HUES64 (cell line): ENCODE results near the gene LONRF3.
"Not testable (repeated sequence)": the region's sequence is repeated elsewhere in the genome, so short reads cannot be mapped to it uniquely, and the experiment has no call there.

ENCODE experiments used
- H3K27ac ChIP-seq: 2 replicates; pipeline ENCODE4 v1.7.0; 2013; ENCODE audit warnings: low read depth, low read length, inconsistent platforms
- H3K27me3 ChIP-seq: 2 replicates; pipeline ENCODE4 v1.6.1; 2013; ENCODE audit warnings: mild to moderate bottlenecking, low read length; ENCODE audit not compliant: insufficient read depth
- H3K36me3 ChIP-seq: 2 replicates; pipeline ENCODE4 v1.6.1; 2013; ENCODE audit warnings: mild to moderate bottlenecking, low read length; ENCODE audit not compliant: insufficient read depth
- H3K4me1 ChIP-seq: 2 replicates; pipeline ENCODE4 v1.6.1; 2013; ENCODE audit warnings: mild to moderate bottlenecking, low read length, moderate library complexity; ENCODE audit not compliant: insufficient read depth
- H3K4me3 ChIP-seq: 2 replicates; pipeline ENCODE4 v1.5.1; 2013; ENCODE audit warnings: mild to moderate bottlenecking, low read length, moderate library complexity
- H3K9ac ChIP-seq: 2 replicates; pipeline ENCODE4 v1.6.1; 2013; ENCODE audit warnings: mild to moderate bottlenecking, low read depth, low read length
- H3K9me3 ChIP-seq: 2 replicates; pipeline ENCODE4 v1.6.1; 2013; ENCODE audit warnings: low read depth, low read length; ENCODE audit not compliant: insufficient read depth
- WGBS: fragments of 150-250, 120-280 bp; methylation state at CpG from one replicate; pipeline ENCODE4 v1.1.7; 2013; ENCODE audit warnings: missing lambda C conversion rate; 5-methylcytosine and 5-hydroxymethylcytosine counted together

LONRF3 gene

DNA sequence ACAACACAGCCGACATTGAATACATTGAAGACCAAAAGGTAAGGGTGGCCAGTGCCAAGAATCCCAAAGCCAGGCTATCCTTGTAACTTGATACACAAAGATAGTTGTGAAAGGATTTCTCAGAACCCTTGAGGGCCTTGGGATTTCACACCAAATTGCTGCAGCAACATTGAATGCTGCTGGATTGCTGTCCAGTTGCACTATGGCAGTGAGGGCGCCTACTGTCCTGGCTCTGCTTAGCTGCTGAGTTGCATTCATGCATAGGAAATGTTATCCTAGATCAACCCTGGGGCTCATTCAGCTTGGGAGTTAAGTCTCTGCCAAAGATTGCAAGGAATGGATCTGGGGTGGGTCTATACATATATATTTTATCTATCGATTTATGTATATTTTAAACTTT is 38.7 kb downstream of the LONRF3 start:
- Histone ChIP-seq H3K27me3 (no peaks in the 10 kb centered on the region), H3K4me3 (no peak overlapping the region), H3K4me1 (no peaks in the 10 kb centered on the region), H3K36me3 (no peaks in the 10 kb centered on the region), H3K9ac (no peak overlapping the region), H3K9me3 (no peaks in the 10 kb centered on the region), H3K27ac (no peak overlapping the region)
- 86% methylated on average over 2 of the region's 3 CpGs for WGBS

DNA sequence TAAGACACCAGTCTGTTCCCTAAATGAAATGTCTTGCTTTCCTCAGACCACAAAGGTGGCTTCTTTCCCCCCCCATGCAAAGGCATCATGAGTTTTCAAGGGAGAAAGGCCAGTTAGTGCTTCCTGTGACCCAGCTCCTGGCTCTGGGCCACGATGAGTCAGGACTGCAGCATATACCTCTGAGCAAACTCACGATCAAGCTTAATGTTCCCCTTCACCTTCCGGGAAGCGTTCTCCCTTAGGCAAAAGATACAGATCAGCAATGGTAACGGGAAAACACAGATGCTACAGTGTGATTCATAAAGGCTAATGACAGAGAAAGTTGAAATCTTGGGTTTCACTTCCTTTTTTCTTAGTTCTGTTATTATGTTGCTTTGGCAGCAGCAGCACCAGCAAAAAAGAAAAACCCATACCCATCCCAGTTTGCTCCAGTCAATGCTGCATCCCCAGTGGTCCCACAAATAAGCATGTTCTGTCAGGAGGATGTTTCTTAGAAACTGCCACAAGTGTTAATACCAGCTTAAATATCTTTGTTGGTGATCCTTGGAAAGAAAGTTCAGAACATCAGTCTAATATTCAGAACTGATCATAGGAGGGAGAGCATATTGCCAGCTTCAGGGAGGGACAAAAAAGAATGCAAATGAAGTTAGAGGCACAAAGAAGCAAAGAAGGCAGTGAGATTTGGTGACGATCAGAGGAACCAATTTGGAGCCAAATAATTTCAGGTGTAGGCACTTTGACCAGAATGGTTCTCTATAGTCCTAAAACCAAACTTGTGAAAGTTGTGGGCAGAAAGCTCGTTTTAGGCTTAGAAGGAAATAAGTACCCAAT is 41.2 kb downstream of the LONRF3 start:
- WGBS: 80% methylated on average over 7 of the region's 7 CpGs
- no peak overlapping the region for H3K4me3 ChIP-seq
- H3K27ac ChIP-seq: no peak overlapping the region
- no peaks in the 10 kb centered on the region for H3K36me3 ChIP-seq
- H3K9me3 ChIP-seq: no peaks in the 10 kb centered on the region
- H3K9ac ChIP-seq: no peak overlapping the region
- no peaks in the 10 kb centered on the region for H3K4me1 ChIP-seq
- H3K27me3 ChIP-seq: no peaks in the 10 kb centered on the region

DNA sequence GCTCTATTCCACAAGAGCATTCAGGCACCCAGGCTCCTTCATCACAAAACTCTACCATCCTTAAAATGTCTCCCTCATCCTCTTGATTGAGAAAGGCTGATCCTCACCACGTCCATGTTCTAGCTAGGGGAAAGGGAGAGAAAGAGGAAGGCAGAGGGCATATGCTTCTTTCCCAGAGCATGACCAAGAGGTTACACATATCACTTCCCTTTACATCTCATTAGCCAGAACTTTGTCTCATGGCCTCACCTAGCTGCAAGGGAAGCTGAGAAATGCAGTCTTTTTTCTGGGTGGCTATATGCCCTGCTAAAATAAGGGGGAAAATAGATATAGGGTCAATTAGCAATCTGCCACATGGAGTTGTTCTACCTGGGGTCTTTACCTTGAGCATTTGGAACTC is 42.7 kb downstream of the LONRF3 start:
- H3K9ac ChIP-seq: no peak overlapping the region
- no peaks in the 10 kb centered on the region for H3K36me3 ChIP-seq
- H3K9me3 ChIP-seq: no peaks in the 10 kb centered on the region
- no CpG with 5 or more reads among the region's 1 CpG for WGBS
- H3K4me3 ChIP-seq: no peak overlapping the region
- no peak overlapping the region for H3K27ac ChIP-seq
- no peaks in the 10 kb centered on the region for H3K4me1 ChIP-seq
- H3K27me3 ChIP-seq: no peaks in the 10 kb centered on the region

DNA sequence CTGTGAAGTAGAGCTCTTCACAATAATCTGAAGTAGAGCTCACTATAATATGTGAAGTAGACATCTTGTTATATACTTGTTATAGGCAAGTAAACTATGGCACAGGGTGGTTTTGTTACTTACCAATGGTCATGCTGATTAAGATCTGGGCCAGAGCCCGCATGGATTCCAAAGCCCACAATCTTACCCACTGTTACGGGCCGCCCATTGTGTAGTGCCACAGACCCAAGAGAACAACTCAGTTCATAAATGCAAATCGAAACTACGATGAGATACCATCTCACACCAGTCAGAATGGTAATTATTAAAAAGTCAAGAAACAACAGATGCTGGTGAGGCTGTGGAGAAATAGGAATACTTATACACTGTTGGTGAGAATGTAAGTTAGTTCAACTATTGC is 51.5 kb downstream of the LONRF3 start:
- H3K9ac ChIP-seq: no peak overlapping the region
- no peaks in the 10 kb centered on the region for H3K36me3 ChIP-seq
- WGBS: 94% methylated on average over 3 of the region's 5 CpGs
- no peaks in the 10 kb centered on the region for H3K27me3 ChIP-seq
- no peaks in the 10 kb centered on the region for H3K4me1 ChIP-seq
- no peak overlapping the region for H3K27ac ChIP-seq
- H3K4me3 ChIP-seq: no peak overlapping the region
- H3K9me3 ChIP-seq: no peaks in the 10 kb centered on the region

DNA sequence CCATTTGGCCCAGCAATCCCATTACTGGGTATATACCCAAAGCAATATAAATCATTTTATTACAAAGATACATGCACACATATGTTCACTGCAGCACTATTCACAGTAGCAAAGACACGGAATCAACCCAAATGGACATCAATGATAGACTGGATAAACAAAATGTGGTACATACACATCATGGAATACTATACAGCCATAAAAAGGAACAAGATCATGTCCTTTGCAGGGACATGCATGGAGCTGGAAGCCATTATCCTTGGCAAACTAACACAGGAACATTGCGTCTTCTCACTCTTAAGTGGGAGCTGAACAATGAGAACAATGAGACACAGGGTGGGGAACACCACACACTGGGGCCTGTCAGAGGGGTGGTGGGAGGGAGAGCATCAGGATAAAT is 51.9 kb downstream of the LONRF3 start:
- not testable (repeated sequence) for H3K27ac ChIP-seq, H3K27me3 ChIP-seq, H3K9ac ChIP-seq, H3K9me3 ChIP-seq, H3K36me3 ChIP-seq, H3K4me3 ChIP-seq, H3K4me1 ChIP-seq
- WGBS: 86% methylated on average over 2 of the region's 2 CpGs

DNA sequence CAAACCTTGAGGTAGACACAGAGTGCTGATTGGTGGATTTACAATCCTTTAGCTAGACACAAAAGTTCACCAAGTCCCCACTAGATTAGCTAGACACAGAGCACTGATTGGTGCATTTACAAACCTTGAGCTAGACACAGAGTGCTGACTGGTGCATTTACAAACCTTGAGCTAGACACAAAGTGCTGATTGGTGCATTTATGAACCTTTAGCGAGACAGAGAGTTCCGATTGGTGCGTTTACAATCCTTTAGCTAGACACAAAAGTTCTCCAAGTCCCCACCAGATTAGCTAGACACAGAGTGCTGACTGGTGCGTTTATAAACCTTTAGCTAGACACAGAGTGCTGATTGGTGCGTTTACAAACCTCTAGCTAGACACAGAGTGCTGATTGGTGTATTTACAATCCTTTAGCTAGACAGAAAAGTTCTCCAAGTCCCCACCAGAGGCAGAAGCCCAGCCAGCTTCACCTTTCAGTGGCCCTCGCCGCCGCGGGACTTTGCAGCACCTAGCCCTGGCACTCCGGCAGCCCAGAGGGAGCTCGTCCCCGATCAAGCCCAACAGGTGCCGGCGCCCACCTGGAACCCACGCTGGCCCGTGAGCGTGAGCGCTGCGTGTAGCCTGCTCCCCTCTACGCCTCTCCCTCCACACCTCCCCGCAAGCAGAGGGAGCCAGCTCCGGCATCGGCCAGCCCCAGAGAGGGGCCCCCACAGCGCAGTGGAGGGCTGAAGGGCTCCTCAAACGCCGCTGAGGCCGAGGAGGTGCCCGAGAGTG is 53.7 kb downstream of the LONRF3 start:
- H3K27me3 ChIP-seq, H3K27ac ChIP-seq, H3K9me3 ChIP-seq, H3K9ac ChIP-seq, H3K36me3 ChIP-seq, H3K4me1 ChIP-seq, H3K4me3 ChIP-seq: not testable (repeated sequence)
- WGBS: 94% methylated on average over 27 of the region's 28 CpGs

DNA sequence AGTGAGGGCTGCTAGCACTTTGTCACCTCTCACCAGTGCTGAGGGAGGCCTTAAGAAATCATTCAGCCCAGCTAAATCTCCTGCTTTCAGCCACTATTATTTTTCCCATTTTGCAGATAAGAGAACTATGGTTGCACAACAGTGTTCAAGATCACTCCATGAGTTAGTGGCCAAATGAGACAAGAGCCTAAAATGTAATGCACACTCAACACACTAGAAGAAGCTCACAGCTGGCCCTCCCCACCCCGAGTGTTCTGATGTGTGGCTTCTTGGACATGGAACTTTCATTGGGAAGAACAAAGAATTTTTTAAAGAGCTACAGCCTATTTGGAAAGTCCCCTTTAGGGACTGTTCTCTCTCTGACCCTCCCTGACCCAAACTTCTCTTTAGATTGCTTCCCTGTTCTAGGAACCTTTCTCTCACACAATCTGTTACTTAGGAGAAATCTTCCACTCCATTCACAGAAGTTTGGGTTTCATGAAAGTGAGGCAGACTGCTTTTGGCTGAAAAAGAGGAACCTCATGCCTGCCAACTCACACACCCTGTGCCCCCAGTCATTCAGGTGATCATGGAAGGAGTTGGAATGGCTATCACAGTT is 54.4 kb downstream of the LONRF3 start:
- Histone ChIP-seq H3K4me1 (no peaks in the 10 kb centered on the region), H3K9ac (no peak overlapping the region), H3K4me3 (no peak overlapping the region), H3K9me3 (no peaks in the 10 kb centered on the region), H3K27ac (no peak overlapping the region), H3K27me3 (no peaks in the 10 kb centered on the region), H3K36me3 (no peaks in the 10 kb centered on the region)
- WGBS: no CpG with 5 or more reads among the region's 1 CpG

DNA sequence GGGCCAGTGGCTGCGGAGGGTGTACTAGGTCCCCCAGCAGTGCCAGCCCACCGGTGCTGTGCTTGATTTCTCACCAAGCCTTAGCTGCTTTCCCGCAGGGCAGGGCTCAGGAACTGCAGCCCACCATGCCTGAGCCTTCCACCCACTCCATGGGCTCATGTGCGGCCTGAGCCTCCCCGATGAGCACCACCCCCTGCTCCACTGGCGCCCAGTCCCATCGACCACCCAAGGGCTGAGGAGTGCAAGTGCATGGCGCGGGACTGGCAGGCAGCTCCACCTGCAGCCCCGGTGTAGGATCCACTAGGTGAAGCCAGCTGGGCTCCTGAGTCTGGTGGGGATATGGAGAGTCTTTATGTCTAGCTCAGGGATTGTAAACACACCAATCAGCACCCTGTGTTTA is 55.2 kb downstream of the LONRF3 start:
- not testable (repeated sequence) for H3K27me3 ChIP-seq, H3K4me1 ChIP-seq, H3K36me3 ChIP-seq, H3K9me3 ChIP-seq, H3K27ac ChIP-seq, H3K4me3 ChIP-seq, H3K9ac ChIP-seq
- WGBS: 95% methylated on average over 10 of the region's 10 CpGs

DNA sequence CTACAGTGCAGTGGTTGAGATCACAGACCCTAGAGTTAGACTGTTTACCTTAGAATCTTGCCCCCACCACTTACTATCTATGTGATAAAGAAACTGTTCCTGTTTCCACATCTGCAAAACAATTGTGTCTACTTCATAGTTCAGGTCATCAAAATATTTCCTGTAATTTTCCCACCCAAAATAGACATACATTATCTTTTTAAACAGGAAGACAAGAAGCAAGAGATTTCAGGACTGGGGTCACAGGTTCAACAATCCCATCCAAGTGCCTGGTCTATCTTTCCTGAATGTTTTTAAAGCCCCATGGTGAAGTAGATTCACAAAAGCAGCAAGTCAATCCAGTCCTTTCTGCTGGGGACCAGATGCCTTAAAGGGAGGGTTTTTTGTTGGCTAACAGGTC is 56.6 kb downstream of the LONRF3 start:
- Histone ChIP-seq H3K4me1 (no peaks in the 10 kb centered on the region), H3K9ac (no peak overlapping the region), H3K27me3 (no peaks in the 10 kb centered on the region), H3K27ac (no peak overlapping the region), H3K4me3 (no peak overlapping the region), H3K9me3 (0 out of 2 replicates have a peak, but pooled peaks cover 2% of the 10 kb centered on the region), H3K36me3 (no peaks in the 10 kb centered on the region)

DNA sequence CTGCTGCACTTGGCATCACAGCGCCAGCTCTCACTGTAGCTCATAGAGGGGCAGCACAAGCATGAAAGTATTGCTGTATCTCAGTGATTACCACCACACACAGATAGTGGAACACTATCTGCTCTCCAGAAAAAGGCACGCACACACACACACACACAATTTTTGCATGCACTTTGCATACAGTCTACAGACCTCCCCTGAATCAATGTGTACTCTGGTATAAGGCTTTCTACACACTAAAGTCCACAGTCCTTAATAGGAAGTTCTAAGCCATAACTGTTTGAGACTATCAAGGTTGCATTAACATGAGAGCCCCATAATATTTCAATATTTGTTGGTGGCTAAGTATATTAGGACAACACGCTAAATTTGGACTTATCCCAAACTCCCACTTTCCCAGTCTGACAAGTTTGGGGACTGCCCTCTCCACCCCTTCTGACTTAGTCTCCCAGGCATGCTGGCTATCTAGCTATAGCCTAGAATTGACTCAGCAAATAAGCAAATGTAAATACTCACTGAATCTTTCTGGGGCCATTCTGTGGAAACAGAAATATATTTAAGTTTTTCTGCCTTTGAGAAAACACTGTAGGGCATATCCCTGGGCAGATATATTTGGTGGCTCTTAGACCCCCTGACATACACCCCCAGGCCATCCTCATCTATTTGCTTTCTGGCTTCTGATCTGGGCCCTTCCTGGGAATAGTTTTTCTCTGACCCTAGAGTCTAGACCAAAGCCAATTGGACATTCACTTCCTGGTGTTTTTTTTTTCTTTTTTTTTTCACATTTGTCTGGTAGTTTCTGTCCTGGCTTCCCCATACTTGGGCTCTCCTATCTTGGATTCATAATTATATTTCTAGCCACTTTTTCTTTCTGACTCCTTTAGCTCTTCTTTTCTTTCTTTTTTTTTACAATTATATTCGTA is 62.0 kb downstream of the LONRF3 start:
- 0 out of 2 replicates have a peak, but pooled peaks cover 2% of the 10 kb centered on the region for H3K9me3 ChIP-seq
- no peaks in the 10 kb centered on the region for H3K36me3 ChIP-seq
- H3K9ac ChIP-seq: no peak overlapping the region
- no peak overlapping the region for H3K4me3 ChIP-seq
- WGBS: 93% methylated on average over 3 of the region's 4 CpGs
- H3K4me1 ChIP-seq: no peaks in the 10 kb centered on the region
- H3K27ac ChIP-seq: no peak overlapping the region
- no peaks in the 10 kb centered on the region for H3K27me3 ChIP-seq
